ENCODE measurements around the gene ARID3A. TPM values are rescaled to one million over a fixed set of nuclear protein-coding genes. Genes with fewer than 3 reads are reported as not detected.
"Not testable (repeated sequence)": the region's sequence is repeated elsewhere in the genome, so short reads cannot be mapped to it uniquely, and the experiment has no call there.

The ARID3A gene, protein sequence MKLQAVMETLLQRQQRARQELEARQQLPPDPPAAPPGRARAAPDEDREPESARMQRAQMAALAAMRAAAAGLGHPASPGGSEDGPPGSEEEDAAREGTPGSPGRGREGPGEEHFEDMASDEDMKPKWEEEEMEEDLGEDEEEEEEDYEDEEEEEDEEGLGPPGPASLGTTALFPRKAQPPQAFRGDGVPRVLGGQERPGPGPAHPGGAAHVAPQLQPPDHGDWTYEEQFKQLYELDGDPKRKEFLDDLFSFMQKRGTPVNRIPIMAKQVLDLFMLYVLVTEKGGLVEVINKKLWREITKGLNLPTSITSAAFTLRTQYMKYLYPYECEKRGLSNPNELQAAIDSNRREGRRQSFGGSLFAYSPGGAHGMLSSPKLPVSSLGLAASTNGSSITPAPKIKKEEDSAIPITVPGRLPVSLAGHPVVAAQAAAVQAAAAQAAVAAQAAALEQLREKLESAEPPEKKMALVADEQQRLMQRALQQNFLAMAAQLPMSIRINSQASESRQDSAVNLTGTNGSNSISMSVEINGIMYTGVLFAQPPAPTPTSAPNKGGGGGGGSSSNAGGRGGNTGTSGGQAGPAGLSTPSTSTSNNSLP
- polyA plus RNA-seq (ENCODE audit: insufficient read length in 12 of 12) = 100 to 1,000 TPM in 1 of 12 donors, 10 to 100 TPM in 6, 1 to 10 TPM in 5; 7.5 to 100 (median 10.3) TPM
- long read RNA-seq, donor 1, full-length matches to known transcripts = 11 of 162 reads
- long read RNA-seq, donor 1, partial matches to known transcripts = 138 of 162 reads
- long read RNA-seq, donor 1, other reads (novel, unspliced or antisense) = 13 of 162 reads
- long read RNA-seq, donor 2, partial matches to known transcripts = 7 of 7 reads
- long read RNA-seq, donor 2, other reads (novel, unspliced or antisense) = 0 of 7 reads
- long read RNA-seq, donor 3, full-length matches to known transcripts = 1 of 1 reads
- long read RNA-seq, donor 3, partial matches to known transcripts = 0 of 1 reads
- long read RNA-seq, donor 3, other reads (novel, unspliced or antisense) = 0 of 1 reads
- long read RNA-seq, donor 4, partial matches to known transcripts = 0 of 2 reads
- long read RNA-seq, donor 4, other reads (novel, unspliced or antisense) = 0 of 2 reads
- long read RNA-seq, donor 5, partial matches to known transcripts = 0 of 1 reads
- long read RNA-seq, donor 5, other reads (novel, unspliced or antisense) = 0 of 1 reads
- long read RNA-seq, donor 6 = 0 reads
- long read RNA-seq, donor 7 = 0 reads
- long read RNA-seq, donor 8, full-length matches to known transcripts = 1 of 1 reads
- long read RNA-seq, donor 8, partial matches to known transcripts = 0 of 1 reads
- long read RNA-seq, donor 8, other reads (novel, unspliced or antisense) = 0 of 1 reads
- long read RNA-seq, donor 9 = 0 reads
- long read RNA-seq, donor 10, partial matches to known transcripts = 0 of 1 reads
- long read RNA-seq, donor 10, other reads (novel, unspliced or antisense) = 0 of 1 reads
- long read RNA-seq, donor 11, full-length matches to known transcripts = 1 of 1 reads
- long read RNA-seq, donor 11, partial matches to known transcripts = 0 of 1 reads
- long read RNA-seq, donor 11, other reads (novel, unspliced or antisense) = 0 of 1 reads

- DNase-seq = peak; percentile 86
Measured at GRCh38 chr19:925526-926322, at the start of gene ARID3A. Gene ARID3A, plus strand, starts transcription at chr19:926035. Its CDS starts 3,494 bp downstream, at chr19:929529.

- no peak for DNase-seq
Measured at GRCh38 chr19:876089-876488, 49.7 kb upstream of the ARID3A start.

DNA sequence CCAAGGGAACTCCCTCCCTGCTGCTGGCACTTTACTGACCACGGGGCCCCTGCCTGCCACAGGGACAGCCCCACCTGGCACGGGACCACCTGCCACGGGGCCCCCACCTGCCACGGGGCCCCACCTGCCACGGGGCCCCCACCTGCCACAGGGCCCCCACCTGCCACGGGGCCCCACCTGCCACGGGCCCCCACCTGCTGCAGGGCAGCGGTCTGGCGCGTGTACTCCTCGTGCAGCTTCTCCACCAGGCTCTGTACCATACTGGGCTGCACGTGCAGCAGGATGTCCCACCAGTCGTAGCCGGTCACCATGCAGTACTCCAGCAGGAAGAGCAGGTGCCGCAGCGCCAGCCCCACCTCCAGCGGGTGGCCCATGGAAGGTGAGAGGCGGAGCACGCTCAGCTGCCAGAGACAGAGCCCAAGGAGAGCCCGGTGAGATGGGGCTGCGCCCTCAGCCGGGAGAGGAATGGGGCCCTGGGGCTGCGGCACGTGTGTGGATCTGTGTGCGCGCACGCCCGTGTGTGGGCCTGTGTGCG is 49.0 kb upstream of the ARID3A start:
- DNase-seq = no peak

GRCh38 chr19:877992-878660 is 47.7 kb upstream of the ARID3A start:
- not testable (repeated sequence) for DNase-seq

DNA sequence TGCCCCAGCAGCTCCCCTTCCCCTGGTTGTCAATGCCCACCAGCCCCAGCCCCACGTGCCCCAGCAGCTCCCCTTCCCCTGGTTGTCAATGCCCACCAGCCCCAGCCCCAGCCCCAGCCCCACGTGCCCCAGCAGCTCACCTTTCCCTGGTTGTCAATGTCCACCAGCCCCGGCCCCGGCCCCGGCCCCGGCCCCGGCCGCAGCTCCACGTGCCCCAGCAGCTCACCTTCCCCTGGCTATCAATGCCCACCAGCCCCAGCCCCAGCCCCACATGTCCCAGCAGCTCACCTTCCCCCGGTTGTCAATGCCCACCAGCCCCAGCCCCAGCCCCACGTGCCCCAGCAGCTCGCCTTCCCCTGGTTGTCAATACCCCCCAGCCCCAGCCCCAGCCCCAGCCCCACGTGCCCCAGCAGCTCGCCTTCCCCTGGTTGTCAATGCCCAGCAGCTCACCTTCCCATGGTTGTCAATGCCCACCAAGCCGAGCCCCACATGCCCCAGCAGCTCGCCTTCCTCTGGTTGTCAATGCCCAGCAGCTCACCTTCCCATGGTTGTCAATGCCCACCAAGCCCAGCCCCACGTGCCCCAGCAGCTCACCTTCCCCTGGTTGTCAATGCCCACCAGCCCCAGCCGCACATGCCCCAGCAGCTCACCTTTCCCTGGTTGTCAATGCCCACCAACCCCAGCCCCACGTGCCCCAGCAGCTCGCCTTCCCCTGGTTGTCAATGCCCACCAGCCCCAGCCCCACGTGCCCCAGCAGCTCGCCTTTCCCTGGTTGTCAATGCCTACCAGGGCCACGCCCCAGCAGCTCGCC is 46.9 kb upstream of the ARID3A start:
- not testable (repeated sequence) for DNase-seq

- no peak for DNase-seq
Measured at GRCh38 chr19:879711-880438, 46.0 kb upstream of the ARID3A start.

DNA sequence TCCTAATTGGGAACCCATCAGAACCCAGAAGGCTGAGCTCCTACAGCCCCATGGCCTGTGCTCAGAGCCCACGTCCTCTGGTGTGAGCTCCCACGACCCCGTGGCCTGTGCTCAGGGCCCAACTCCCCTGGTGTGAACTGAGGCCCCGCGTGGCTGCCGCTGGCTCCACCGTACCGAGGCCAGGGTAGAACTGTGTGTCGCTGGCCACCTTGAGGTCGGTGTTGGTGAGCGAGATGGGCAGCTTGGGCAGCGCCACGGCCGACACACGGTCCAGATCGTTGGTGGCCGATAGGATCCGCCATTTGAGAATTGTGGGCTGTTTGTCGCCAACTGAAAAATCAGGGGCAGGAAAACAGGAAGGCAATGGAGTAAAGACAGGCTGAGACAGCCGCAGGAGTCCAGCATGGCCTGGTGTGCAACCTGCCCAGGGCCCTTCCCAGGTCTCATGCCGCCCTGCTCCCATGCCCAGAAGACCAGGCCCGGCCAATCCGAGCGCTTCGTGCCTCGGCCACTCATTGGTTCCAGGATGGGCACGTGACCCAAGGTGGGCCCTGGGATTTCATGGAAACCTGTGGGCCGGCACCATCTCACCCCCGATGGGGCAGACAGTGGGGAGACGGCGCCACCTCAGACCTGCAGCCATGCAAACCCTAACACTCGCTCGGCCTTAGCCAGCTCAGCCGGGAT is 44.3 kb upstream of the ARID3A start:
- DNase-seq = no peak

- no peak for DNase-seq
Measured at GRCh38 chr19:882871-883497, 42.9 kb upstream of the ARID3A start.

DNA sequence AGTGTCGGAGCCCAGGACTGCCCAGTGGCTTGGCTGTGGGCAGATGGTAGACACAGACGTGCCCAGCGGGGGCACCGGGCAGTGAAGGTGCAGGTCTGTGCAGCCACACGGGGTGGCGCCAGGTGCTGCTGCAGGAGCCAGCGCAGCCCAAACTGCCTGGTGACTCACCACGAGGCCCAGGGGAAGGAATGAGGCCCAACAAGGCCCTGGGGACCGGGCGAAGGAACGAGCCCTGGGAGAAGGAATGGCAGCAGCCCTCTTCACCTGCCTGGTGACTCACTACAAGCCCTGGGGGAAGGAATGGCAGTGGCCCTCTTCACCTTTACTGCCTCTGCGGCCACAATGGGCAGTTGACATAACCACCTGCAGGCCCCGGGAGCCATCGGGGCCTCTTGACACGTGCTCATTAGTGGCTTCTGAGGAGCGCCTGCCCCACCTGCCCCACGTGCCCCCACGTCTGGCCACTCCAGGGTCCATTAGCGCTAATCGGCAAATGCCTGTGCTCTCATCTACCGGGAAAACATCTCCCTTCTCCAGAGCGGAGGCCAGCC is 42.1 kb upstream of the ARID3A start:
- DNase-seq = no peak

- DNase-seq = no peak
Measured at GRCh38 chr19:884420-885211, 41.2 kb upstream of the ARID3A start.

GRCh38 chr19:885536-886224 is 40.2 kb upstream of the ARID3A start:
- no peak for DNase-seq

DNA sequence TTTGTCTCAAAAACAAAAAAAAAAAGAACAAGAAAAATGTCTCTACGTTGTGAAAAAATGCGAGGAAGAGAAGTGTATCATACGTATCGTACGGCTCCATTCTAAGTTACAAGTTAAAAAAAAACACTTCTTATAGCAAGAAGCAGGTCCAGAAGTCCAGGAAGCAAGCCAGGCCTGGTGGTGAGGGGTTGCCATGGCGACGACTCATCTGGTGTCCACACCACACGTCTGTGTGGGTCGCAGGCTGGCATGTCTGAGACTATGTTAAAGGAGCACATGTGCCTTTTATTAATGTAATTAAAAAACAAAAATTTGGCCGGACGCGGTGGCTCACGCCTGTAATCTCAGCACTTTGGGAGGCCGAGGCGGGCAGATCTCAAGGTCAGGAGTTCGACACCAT is 38.8 kb upstream of the ARID3A start:
- no peak for DNase-seq

- no peak for DNase-seq
Measured at GRCh38 chr19:887599-887998, 38.2 kb upstream of the ARID3A start.

GRCh38 chr19:888581-889385 is 37.1 kb upstream of the ARID3A start:
- no peak for DNase-seq

All from muscle of arm (tissue), 14 donors.